CD14-positive monocyte (primary cell): ENCODE data around the gene DPYD. TPM values are rescaled to one million over a fixed set of nuclear protein-coding genes. Genes with fewer than 3 reads are reported as not detected.

Source experiments
- DNase-seq, 3 donors: peaks; one replicate each; pipeline ENCODE4 v3.0.0-alpha.2; 2011 to 2022
- H2AFZ ChIP-seq: 2 replicates; pipeline ENCODE4 v1.6.0; 2012; ENCODE audit warnings: mild to moderate bottlenecking, low read depth, low read length, inconsistent platforms; ENCODE audit not compliant: insufficient read depth, poor library complexity, severe bottlenecking
- H3K27ac ChIP-seq, 2 donors: 1 replicate in 1 of 2; 2 replicates in 1 of 2; pipeline ENCODE4 v1.5.1; 2012 to 2013; ENCODE audit warnings: low read length in 2 of 2, control low read depth in 1 of 2, inconsistent platforms in 1 of 2, low read depth in 1 of 2, mild to moderate bottlenecking in 1 of 2
- H3K27me3 ChIP-seq, 2 donors: one replicate each; pipeline versions ENCODE4 v1.6.0 to v1.6.1; 2011 to 2013; ENCODE audit warnings: low read length in 2 of 2; ENCODE audit not compliant: control insufficient read depth in 2 of 2, insufficient read depth in 2 of 2
- H3K36me3 ChIP-seq, 2 donors: replicated peaks in 1 of 2; 1 replicate in 1 of 2; 2 replicates in 1 of 2; pipeline versions ENCODE4 v1.5.1 to v1.6.1; 2012 to 2013; ENCODE audit warnings: low read length in 2 of 2, control low read depth in 1 of 2, inconsistent platforms in 1 of 2, mild to moderate bottlenecking in 1 of 2; ENCODE audit not compliant: insufficient read depth in 2 of 2, control insufficient read depth in 1 of 2
- H3K4me1 ChIP-seq, 2 donors: 1 replicate in 1 of 2; 2 replicates in 1 of 2; pipeline versions ENCODE4 v1.5.1 to v1.6.1; 2012 to 2013; ENCODE audit warnings: low read length in 2 of 2, control low read depth in 1 of 2, inconsistent platforms in 1 of 2, mild to moderate bottlenecking in 1 of 2, moderate library complexity in 1 of 2; ENCODE audit not compliant: insufficient read depth in 2 of 2, control insufficient read depth in 1 of 2
- H3K4me2 ChIP-seq: replicated peaks from 2 replicates; pipeline ENCODE3; 2012; ENCODE audit warnings: low read length, moderate library complexity, mild to moderate bottlenecking; ENCODE audit not compliant: poor library complexity, severe bottlenecking; ENCODE audit errors: extremely low read depth
- H3K4me3 ChIP-seq, 3 experiments: fragments of 200-600 bp in 1 of 3; sonication (generic) in 1 of 3; replicated peaks in 1 of 3; 1 replicate in 2 of 3; 2 replicates in 1 of 3; pipeline ENCODE4 v1.5.1; 2011 to 2013; ENCODE audit warnings: low read length in 3 of 3, mild to moderate bottlenecking in 3 of 3, control low read depth in 2 of 3, low read depth in 2 of 3, inconsistent platforms in 1 of 3, moderate library complexity in 1 of 3
- H3K79me2 ChIP-seq: 2 replicates; pipeline ENCODE4 v1.6.0; 2012; ENCODE audit warnings: mild to moderate bottlenecking, control low read depth, inconsistent platforms, low read length, moderate library complexity; ENCODE audit not compliant: insufficient read depth
- H3K9ac ChIP-seq: 2 replicates; pipeline ENCODE4 v1.6.0; 2017; ENCODE audit warnings: low read length, mild to moderate bottlenecking; ENCODE audit not compliant: insufficient read depth, poor library complexity, severe bottlenecking
- H3K9me3 ChIP-seq, 2 donors: replicated peaks in 1 of 2; 1 replicate in 1 of 2; 2 replicates in 1 of 2; pipeline versions ENCODE4 v1.5.1 to v1.6.1; 2012 to 2013; ENCODE audit warnings: low read length in 2 of 2, control low read depth in 1 of 2; ENCODE audit not compliant: control insufficient read depth in 1 of 2, insufficient read depth in 1 of 2
- H4K20me1 ChIP-seq: 2 replicates; pipeline ENCODE4 v1.6.0; 2012; ENCODE audit warnings: mild to moderate bottlenecking, low read length, control low read depth, moderate library complexity; ENCODE audit not compliant: insufficient read depth
- H3K27ac Mint-ChIP-seq, 7 donors: one replicate each; pipeline ENCODE4 v1.8.0; 2020; ENCODE audit warnings: mild to moderate bottlenecking in 7 of 7, mixed read lengths in 7 of 7, moderate library complexity in 6 of 7, inconsistent platforms in 2 of 7
- H3K27me3 Mint-ChIP-seq, 3 donors: one replicate each; pipeline ENCODE4 v1.8.0; 2021 to 2022; ENCODE audit warnings: low read depth in 3 of 3, mild to moderate bottlenecking in 3 of 3, mixed read lengths in 3 of 3, moderate library complexity in 3 of 3, inconsistent platforms in 1 of 3
- H3K36me3 Mint-ChIP-seq, 2 donors: one replicate each; pipeline ENCODE4 v1.8.0; 2020; ENCODE audit warnings: mixed read lengths in 2 of 2, inconsistent platforms in 1 of 2, mild to moderate bottlenecking in 1 of 2
- H3K4me1 Mint-ChIP-seq: one replicate; pipeline ENCODE4 v1.8.0; 2020; ENCODE audit warnings: mild to moderate bottlenecking, mixed read lengths
- H3K4me3 Mint-ChIP-seq, 2 donors: one replicate each; pipeline ENCODE4 v1.8.0; 2020; ENCODE audit warnings: mild to moderate bottlenecking in 2 of 2, mixed read lengths in 2 of 2, moderate library complexity in 1 of 2
- H3K9me3 Mint-ChIP-seq, 7 donors: one replicate each; pipeline ENCODE4 v1.8.0; 2020 to 2022; ENCODE audit warnings: mixed read lengths in 7 of 7, mild to moderate bottlenecking in 6 of 7, moderate library complexity in 6 of 7, inconsistent platforms in 2 of 7
- WGBS: methylation state at CpG from one replicate; pipeline ENCODE4 v1.1.5; 2013; ENCODE audit warnings: missing lambda C conversion rate; ENCODE audit not compliant: insufficient coverage; 5-methylcytosine and 5-hydroxymethylcytosine counted together
- intact Hi-C, 2 donors: fragments of 100-400 bp; cut with micrococcal nuclease; formaldehyde crosslinking; loops; one replicate each; pipeline versions ENCODE4 v1.15.0 to v1.15.1; 2023
- polyA plus RNA-seq, 3 donors: library from polyadenylated mRNA; depleted of rRNA in 1 of 3; unstranded in 2 of 3; stranded (reverse) in 1 of 3; fragments of 300-500 nt in 2 of 3; fragments of >200 nt in 1 of 3; fragmentation: Illumina TruSeq in 2 of 3; gene quantifications; 1 replicate in 2 of 3; 2 replicates in 1 of 3; pipeline ENCODE4 v1.2.3, GENCODE V29; 2012 to 2021
- TF ChIP-seq, protein P1 (sequence below): fragments of 200-600 bp; IDR thresholded peaks from one replicate; pipeline ENCODE4 v1.8.0; 2022; ENCODE audit warnings: antibody characterized with exemption, mild to moderate bottlenecking

The DPYD gene
- polyA plus RNA-seq, 3 donors: 87.6 to 171 (median 144) TPM

DNA sequence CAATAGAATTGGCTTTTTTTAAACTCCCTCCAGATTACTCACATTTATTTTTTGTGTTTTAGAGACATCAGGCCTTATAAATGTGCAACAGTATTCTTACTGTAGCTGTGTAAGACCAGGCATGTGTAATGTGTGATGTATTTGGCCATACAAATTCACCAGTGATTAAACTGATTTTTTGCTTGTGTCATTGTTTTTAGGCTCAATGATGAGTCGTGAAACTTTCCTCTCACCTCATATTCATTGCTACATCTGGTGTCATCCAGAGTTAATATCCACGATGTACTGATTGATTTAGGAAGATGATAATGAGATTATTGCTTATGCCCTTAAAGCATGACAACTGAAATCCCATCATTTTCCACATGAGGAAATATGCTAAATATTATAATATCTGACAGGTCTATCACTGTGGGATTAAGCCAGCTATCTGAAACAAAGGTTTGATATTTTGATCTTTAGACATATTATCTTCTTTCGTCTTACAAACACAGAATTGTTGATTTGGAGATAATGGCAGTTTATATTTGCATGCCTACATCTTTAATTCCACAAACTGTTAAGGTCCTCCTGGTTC is 711.4 kb downstream of the DPYD start:
- no peaks in the 10 kb centered on the region for H3K9me3 Mint-ChIP-seq
- no peak overlapping the region for H3K4me3 Mint-ChIP-seq
- H3K27me3 ChIP-seq: no peaks in the 10 kb centered on the region
- H3K27ac ChIP-seq: no peak overlapping the region
- peaks cover 63% of the 10 kb centered on the region for H4K20me1 ChIP-seq
- no peaks in the 10 kb centered on the region for H3K79me2 ChIP-seq
- H3K9me3 ChIP-seq: no peaks in the 10 kb centered on the region
- H3K4me3 ChIP-seq: no peak overlapping the region
- no peaks in the 10 kb centered on the region for H3K27me3 Mint-ChIP-seq
- peaks cover 0 to 30% of the 10 kb centered on the region in 2 donors for H3K36me3 ChIP-seq
- peaks cover 10 to 19% of the 10 kb centered on the region in 2 donors for H3K36me3 Mint-ChIP-seq
- H3K9ac ChIP-seq: no peak overlapping the region
- H2AFZ ChIP-seq: no peak overlapping the region
- DNase-seq: no peak
- no peaks in the 10 kb centered on the region for H3K4me1 ChIP-seq
- H3K4me2 ChIP-seq: no peak overlapping the region
- no peaks in the 10 kb centered on the region for H3K4me1 Mint-ChIP-seq
- intact Hi-C loops: no loop called here
- no CpG with 5 or more reads among the region's 3 CpGs for WGBS
- no peak overlapping the region for H3K27ac Mint-ChIP-seq
- TF ChIP-seq, protein P1, sequence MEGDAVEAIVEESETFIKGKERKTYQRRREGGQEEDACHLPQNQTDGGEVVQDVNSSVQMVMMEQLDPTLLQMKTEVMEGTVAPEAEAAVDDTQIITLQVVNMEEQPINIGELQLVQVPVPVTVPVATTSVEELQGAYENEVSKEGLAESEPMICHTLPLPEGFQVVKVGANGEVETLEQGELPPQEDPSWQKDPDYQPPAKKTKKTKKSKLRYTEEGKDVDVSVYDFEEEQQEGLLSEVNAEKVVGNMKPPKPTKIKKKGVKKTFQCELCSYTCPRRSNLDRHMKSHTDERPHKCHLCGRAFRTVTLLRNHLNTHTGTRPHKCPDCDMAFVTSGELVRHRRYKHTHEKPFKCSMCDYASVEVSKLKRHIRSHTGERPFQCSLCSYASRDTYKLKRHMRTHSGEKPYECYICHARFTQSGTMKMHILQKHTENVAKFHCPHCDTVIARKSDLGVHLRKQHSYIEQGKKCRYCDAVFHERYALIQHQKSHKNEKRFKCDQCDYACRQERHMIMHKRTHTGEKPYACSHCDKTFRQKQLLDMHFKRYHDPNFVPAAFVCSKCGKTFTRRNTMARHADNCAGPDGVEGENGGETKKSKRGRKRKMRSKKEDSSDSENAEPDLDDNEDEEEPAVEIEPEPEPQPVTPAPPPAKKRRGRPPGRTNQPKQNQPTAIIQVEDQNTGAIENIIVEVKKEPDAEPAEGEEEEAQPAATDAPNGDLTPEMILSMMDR: no peak

DNA sequence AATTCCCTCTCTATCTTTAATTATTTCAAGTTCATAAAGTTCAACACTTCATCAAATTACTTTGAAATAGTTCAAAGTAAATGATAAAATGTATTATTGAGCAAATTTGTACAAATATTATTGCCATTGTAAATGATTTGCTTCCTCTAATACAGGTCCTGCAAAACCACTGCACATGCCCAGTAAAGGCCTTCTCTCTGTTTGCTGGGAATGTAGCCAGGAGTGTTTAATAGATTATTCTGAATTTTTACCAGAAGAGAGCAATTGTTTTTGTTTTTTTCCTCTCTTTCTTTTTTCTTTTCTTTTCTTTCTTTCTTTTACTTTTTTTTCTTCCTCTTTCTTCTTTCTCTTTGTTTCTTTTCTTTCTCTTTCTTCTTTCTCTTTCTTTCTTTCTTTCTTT is 713.0 kb downstream of the DPYD start:
- no peak overlapping the region for H3K9ac ChIP-seq
- peaks cover 8 to 13% of the 10 kb centered on the region in 2 donors for H3K36me3 Mint-ChIP-seq
- H4K20me1 ChIP-seq: peaks cover 63% of the 10 kb centered on the region
- no peaks in the 10 kb centered on the region for H3K4me1 Mint-ChIP-seq
- H2AFZ ChIP-seq: no peak overlapping the region
- H3K9me3 Mint-ChIP-seq: no peaks in the 10 kb centered on the region
- H3K27ac ChIP-seq: no peak overlapping the region
- H3K9me3 ChIP-seq: no peaks in the 10 kb centered on the region
- intact Hi-C loops: no loop called here
- H3K36me3 ChIP-seq: peaks cover 0 to 14% of the 10 kb centered on the region in 2 donors
- no peak for DNase-seq
- no peak overlapping the region for H3K4me3 Mint-ChIP-seq
- H3K4me3 ChIP-seq: no peak overlapping the region
- no peaks in the 10 kb centered on the region for H3K27me3 Mint-ChIP-seq
- H3K4me2 ChIP-seq: no peak overlapping the region
- H3K4me1 ChIP-seq: no peaks in the 10 kb centered on the region
- TF ChIP-seq, protein P1: no peak
- H3K27me3 ChIP-seq: no peaks in the 10 kb centered on the region
- peak overlapping the region in 1 of 7 donors; percentile 55 for H3K27ac Mint-ChIP-seq
- no peaks in the 10 kb centered on the region for H3K79me2 ChIP-seq
